Measurements from ENCODE around the gene ASPG. TPM values are rescaled to one million over a fixed set of nuclear protein-coding genes. Genes with fewer than 3 reads are reported as not detected.

ASPG gene
- total RNA-seq, 1 donor from 2014 or later, result 1.2 TPM

DNA sequence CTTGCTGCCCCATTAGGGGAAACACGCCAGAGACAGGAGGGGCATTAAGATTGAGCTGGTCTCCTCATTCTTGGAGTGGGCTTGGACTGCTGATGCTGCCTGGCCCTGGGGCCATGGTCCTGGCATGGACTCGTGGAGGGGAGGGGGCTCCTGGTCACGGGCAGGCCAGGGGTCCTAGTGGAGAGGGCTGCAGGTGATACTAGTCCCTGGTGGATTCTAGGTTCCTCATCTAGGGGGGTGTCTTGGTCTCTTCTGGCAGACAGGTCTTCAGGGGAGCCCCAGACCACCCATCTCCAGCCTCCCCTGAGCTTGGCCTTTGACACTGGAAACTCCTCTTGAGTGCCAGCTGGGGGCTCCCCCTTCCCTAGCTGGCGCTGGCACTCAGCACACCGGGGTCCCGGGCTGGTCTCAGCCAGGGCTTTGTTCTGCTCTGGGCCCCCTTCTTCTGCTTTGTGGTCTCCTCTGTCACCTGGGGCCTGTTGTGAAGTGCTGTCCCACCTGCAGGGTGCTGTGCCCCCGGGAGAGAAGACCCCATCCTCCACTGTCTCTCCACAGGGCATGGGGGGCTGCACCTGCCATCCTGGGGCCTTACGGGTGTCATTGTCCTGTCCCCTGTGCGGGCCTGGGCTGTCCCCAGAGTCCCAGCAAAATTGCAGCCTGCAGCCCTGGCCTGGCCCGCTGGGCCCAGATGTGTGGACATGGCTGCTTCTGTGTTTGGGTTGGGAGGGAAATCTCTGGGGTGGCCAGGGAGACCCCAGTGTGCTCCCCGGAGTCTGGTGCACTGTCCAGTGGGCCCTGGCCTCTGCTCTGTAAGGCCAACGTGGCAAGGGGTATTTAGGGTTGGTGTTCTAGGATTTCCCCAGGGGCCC is 55.2 kb downstream of the ASPG start:
- no peak overlapping the region for H3K27ac Mint-ChIP-seq (ENCODE audit: unreplicated experiment)
- peak overlapping the region; percentile 92 for H3K4me3 Mint-ChIP-seq (ENCODE audit: unreplicated experiment)
- H3K4me1 Mint-ChIP-seq (ENCODE audit: unreplicated experiment), result peaks cover 16% of the 10 kb centered on the region
- peaks cover 9% of the 10 kb centered on the region for H3K36me3 Mint-ChIP-seq (ENCODE audit: low read depth, unreplicated experiment)
- peaks cover 15% of the 10 kb centered on the region for H3K27me3 Mint-ChIP-seq (ENCODE audit: unreplicated experiment)
- H3K9me3 Mint-ChIP-seq (ENCODE audit: unreplicated experiment), result no peaks in the 10 kb centered on the region
- DNase-seq (ENCODE audit: low spot score), result no peak
- TF ChIP-seq, protein P1, sequence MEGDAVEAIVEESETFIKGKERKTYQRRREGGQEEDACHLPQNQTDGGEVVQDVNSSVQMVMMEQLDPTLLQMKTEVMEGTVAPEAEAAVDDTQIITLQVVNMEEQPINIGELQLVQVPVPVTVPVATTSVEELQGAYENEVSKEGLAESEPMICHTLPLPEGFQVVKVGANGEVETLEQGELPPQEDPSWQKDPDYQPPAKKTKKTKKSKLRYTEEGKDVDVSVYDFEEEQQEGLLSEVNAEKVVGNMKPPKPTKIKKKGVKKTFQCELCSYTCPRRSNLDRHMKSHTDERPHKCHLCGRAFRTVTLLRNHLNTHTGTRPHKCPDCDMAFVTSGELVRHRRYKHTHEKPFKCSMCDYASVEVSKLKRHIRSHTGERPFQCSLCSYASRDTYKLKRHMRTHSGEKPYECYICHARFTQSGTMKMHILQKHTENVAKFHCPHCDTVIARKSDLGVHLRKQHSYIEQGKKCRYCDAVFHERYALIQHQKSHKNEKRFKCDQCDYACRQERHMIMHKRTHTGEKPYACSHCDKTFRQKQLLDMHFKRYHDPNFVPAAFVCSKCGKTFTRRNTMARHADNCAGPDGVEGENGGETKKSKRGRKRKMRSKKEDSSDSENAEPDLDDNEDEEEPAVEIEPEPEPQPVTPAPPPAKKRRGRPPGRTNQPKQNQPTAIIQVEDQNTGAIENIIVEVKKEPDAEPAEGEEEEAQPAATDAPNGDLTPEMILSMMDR (IDR thresholded peaks at IDR 0.05; ENCODE audit: unreplicated experiment), result no peak

DNA sequence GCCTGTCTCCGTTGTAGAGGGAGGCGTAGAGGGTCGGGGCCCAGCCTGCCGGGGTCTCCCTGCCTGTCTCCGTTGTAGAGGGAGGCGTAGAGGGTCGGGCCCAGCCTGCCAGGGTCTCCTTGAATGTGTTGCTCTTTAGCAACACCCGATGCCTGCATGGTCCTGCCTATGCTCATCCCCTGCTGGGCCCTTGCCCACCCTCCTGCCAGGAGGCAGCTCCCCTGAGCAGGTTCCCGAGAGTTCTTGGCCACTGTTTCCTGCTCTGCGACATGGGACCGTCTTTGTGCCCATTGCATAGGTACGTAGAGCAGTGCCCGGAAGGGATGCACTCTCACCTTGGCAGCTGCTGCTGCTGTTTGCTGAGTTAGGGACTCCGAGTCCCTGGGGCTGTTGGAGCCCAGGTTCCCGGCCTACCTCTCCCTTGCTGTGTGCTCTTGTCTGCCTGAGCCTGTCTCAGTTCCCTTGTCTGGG is 56.2 kb downstream of the ASPG start:
- DNase-seq (ENCODE audit: low spot score), result no peak

DNA sequence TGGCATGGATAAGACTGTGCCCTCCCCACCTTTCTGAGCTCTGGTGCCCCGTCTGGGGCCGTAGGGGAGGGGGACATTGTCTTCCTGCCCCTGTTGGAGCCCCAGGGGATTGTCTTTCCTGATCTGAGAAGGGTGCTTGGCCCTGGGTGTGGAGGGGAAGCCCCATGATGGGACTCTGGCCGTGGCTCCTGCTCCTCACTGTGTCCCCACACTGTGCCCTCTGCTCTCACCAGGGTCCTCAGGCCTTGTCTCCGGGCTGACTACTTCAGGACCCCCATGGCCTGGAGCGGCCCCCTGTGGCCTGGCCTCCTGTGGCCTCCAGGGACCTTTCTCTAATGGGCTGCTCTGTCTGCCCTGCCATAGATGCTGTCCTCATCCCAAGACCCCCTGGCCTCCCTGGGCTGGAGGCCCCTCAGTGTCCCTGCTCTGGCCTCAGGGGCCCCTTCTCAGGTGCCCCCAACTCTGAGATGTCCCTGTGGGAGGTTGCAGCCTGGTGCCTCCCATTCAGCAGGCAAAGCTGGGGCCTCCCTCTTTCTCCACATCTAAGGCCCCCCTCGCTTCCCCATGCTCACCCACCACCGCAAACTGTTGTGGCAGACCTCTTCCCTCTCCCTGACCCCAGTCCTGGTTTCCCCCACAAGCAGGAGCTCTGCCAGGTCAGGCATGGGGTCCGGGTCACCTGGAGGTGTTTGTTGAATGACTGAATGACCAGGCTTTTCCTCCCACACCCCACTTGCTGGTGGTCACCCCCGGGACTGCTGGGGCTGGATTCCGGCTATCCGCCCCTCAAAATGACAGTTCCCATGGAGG is 56.8 kb downstream of the ASPG start:
- TF ChIP-seq, protein P1 (IDR thresholded peaks at IDR 0.05; ENCODE audit: unreplicated experiment), result no peak
- Mint-ChIP-seq H3K27me3 (ENCODE audit: unreplicated experiment) (peaks cover 14% of the 10 kb centered on the region), H3K4me1 (ENCODE audit: unreplicated experiment) (peaks cover 22% of the 10 kb centered on the region), H3K4me3 (ENCODE audit: unreplicated experiment) (peak overlapping the region; percentile 51), H3K27ac (ENCODE audit: unreplicated experiment) (no peak overlapping the region), H3K36me3 (ENCODE audit: low read depth, unreplicated experiment) (peaks cover 9% of the 10 kb centered on the region), H3K9me3 (ENCODE audit: unreplicated experiment) (no peaks in the 10 kb centered on the region)
- DNase-seq (ENCODE audit: low spot score), result no peak

More for the DNA sequence above, 56.2 kb downstream of the ASPG start:
- no peaks in the 10 kb centered on the region for H3K9me3 Mint-ChIP-seq (ENCODE audit: unreplicated experiment)
- TF ChIP-seq, protein P1 (IDR thresholded peaks at IDR 0.05; ENCODE audit: unreplicated experiment), result no peak
- peaks cover 25% of the 10 kb centered on the region for H3K4me1 Mint-ChIP-seq (ENCODE audit: unreplicated experiment)
- H3K36me3 Mint-ChIP-seq (ENCODE audit: low read depth, unreplicated experiment), result peaks cover 9% of the 10 kb centered on the region
- no peak overlapping the region for H3K4me3 Mint-ChIP-seq (ENCODE audit: unreplicated experiment)
- H3K27ac Mint-ChIP-seq (ENCODE audit: unreplicated experiment), result no peak overlapping the region
- peaks cover 18% of the 10 kb centered on the region for H3K27me3 Mint-ChIP-seq (ENCODE audit: unreplicated experiment)

DNA sequence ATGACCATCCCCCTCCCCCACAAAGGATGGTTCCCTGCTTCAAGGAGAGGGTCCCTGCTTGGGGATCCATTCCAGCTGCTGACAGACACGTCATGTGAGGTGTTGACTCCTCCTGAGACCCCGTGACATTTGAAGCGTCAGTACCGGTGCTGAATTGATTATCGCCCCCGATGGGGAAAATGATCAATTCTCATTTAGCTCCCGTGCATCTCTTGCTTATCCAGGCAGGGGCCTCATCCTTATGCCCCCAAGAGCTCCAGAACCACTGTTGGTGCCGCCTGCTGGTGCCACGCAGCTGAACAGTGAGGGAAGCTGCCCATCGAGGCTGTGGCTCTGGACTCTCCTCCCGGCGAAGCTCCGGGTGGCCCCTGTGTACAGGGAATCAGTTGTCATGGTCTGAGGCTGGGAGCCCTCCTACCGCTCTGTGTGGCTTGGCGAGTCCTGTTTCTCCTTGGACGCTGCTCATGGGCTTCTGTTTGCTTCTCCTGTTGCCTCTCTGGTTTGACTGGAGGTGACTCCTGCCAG is 57.5 kb downstream of the ASPG start:
- no peak overlapping the region for H3K27ac Mint-ChIP-seq (ENCODE audit: unreplicated experiment)
- H3K4me3 Mint-ChIP-seq (ENCODE audit: unreplicated experiment), result peak overlapping the region; percentile 62
- peaks cover 26% of the 10 kb centered on the region for H3K4me1 Mint-ChIP-seq (ENCODE audit: unreplicated experiment)
- TF ChIP-seq, protein P1 (IDR thresholded peaks at IDR 0.05; ENCODE audit: unreplicated experiment), result no peak
- peaks cover 9% of the 10 kb centered on the region for H3K36me3 Mint-ChIP-seq (ENCODE audit: low read depth, unreplicated experiment)
- no peaks in the 10 kb centered on the region for H3K9me3 Mint-ChIP-seq (ENCODE audit: unreplicated experiment)
- no peak for DNase-seq (ENCODE audit: low spot score)
- peaks cover 14% of the 10 kb centered on the region for H3K27me3 Mint-ChIP-seq (ENCODE audit: unreplicated experiment)

Measured in endothelial cell (in vitro differentiated cells).